Stimulated activated naive CD8-positive, alpha-beta T cell treated with anti-CD3 and anti-CD28 coated beads, Interleukin-15, Interleukin-2, amounts not matched to agents 100 ng/mL and 50 ng/mL, for 24 hours (primary cell): ENCODE data around the gene METTL1.

Experiments used
- H3K27ac Mint-ChIP-seq: one replicate; pipeline ENCODE4 v1.8.0; 2021; ENCODE audit warnings: mild to moderate bottlenecking, mixed read lengths
- H3K27me3 Mint-ChIP-seq: one replicate; pipeline ENCODE4 v1.8.0; 2021; ENCODE audit warnings: mixed read lengths
- H3K36me3 Mint-ChIP-seq: one replicate; pipeline ENCODE4 v1.8.0; 2021; ENCODE audit warnings: low read depth, mixed read lengths
- H3K4me1 Mint-ChIP-seq: one replicate; pipeline ENCODE4 v1.8.0; 2021; ENCODE audit warnings: low read depth, mixed read lengths
- H3K4me3 Mint-ChIP-seq: one replicate; pipeline ENCODE4 v1.8.0; 2021; ENCODE audit warnings: mild to moderate bottlenecking, mixed read lengths
- H3K9me3 Mint-ChIP-seq: one replicate; pipeline ENCODE4 v1.8.0; 2021; ENCODE audit warnings: mixed read lengths

Gene METTL1

GRCh38 chr12:57808351-57808750 lies 36.4 kb upstream of the METTL1 start:
- H3K4me1 Mint-ChIP-seq = no peaks in the 10 kb centered on the region
- H3K27ac Mint-ChIP-seq = no peak overlapping the region
- H3K36me3 Mint-ChIP-seq = peaks cover 12% of the 10 kb centered on the region
- H3K27me3 Mint-ChIP-seq = no peaks in the 10 kb centered on the region
- H3K4me3 Mint-ChIP-seq = no peak overlapping the region
- H3K9me3 Mint-ChIP-seq = no peaks in the 10 kb centered on the region

- H3K4me3 Mint-ChIP-seq = no peak overlapping the region
- H3K27ac Mint-ChIP-seq = no peak overlapping the region
- no peaks in the 10 kb centered on the region for H3K9me3 Mint-ChIP-seq
- no peaks in the 10 kb centered on the region for H3K27me3 Mint-ChIP-seq
- no peaks in the 10 kb centered on the region for H3K4me1 Mint-ChIP-seq
- H3K36me3 Mint-ChIP-seq = peaks cover 12% of the 10 kb centered on the region
These were observed 35.4 kb upstream of the METTL1 start for GRCh38 chr12:57807285-57807684.

- no peak overlapping the region for H3K4me3 Mint-ChIP-seq
- no peak overlapping the region for H3K27ac Mint-ChIP-seq
These were observed 34.8 kb upstream of the METTL1 start for GRCh38 chr12:57806677-57807076.

GRCh38 chr12:57803319-57803893 lies 31.5 kb upstream of the METTL1 start:
- Mint-ChIP-seq H3K27me3 (no peaks in the 10 kb centered on the region), H3K27ac (no peak overlapping the region), H3K4me3 (no peak overlapping the region), H3K9me3 (no peaks in the 10 kb centered on the region), H3K4me1 (no peaks in the 10 kb centered on the region), H3K36me3 (peaks cover 20% of the 10 kb centered on the region)

More at GRCh38 chr12:57806677-57807076, 34.8 kb upstream of the METTL1 start:
- H3K27me3 Mint-ChIP-seq = no peaks in the 10 kb centered on the region
- H3K9me3 Mint-ChIP-seq = no peaks in the 10 kb centered on the region
- H3K36me3 Mint-ChIP-seq = peaks cover 12% of the 10 kb centered on the region
- H3K4me1 Mint-ChIP-seq = no peaks in the 10 kb centered on the region

- Mint-ChIP-seq H3K36me3 (peaks cover 23% of the 10 kb centered on the region), H3K4me1 (no peaks in the 10 kb centered on the region), H3K9me3 (no peaks in the 10 kb centered on the region), H3K27me3 (no peaks in the 10 kb centered on the region), H3K4me3 (no peak overlapping the region), H3K27ac (no peak overlapping the region)
These were observed 30.7 kb upstream of the METTL1 start for GRCh38 chr12:57802607-57803006.

GRCh38 chr12:57800965-57801364 lies 29.1 kb upstream of the METTL1 start:
- no peak overlapping the region for H3K4me3 Mint-ChIP-seq
- no peaks in the 10 kb centered on the region for H3K4me1 Mint-ChIP-seq
- H3K27ac Mint-ChIP-seq = peak overlapping the region; percentile 16
- no peaks in the 10 kb centered on the region for H3K9me3 Mint-ChIP-seq
- no peaks in the 10 kb centered on the region for H3K27me3 Mint-ChIP-seq
- peaks cover 36% of the 10 kb centered on the region for H3K36me3 Mint-ChIP-seq

- Mint-ChIP-seq H3K4me1 (peaks cover 13% of the 10 kb centered on the region), H3K9me3 (no peaks in the 10 kb centered on the region), H3K4me3 (no peak overlapping the region), H3K36me3 (peaks cover 54% of the 10 kb centered on the region), H3K27ac (no peak overlapping the region), H3K27me3 (no peaks in the 10 kb centered on the region)
These were observed 26.0 kb upstream of the METTL1 start for GRCh38 chr12:57797933-57798332.

GRCh38 chr12:57796996-57797395 lies 25.1 kb upstream of the METTL1 start:
- Mint-ChIP-seq H3K9me3 (no peaks in the 10 kb centered on the region), H3K27me3 (no peaks in the 10 kb centered on the region), H3K36me3 (peaks cover 61% of the 10 kb centered on the region)

GRCh38 chr12:57795354-57795753 lies 23.4 kb upstream of the METTL1 start:
- Mint-ChIP-seq H3K27me3 (no peaks in the 10 kb centered on the region), H3K9me3 (no peaks in the 10 kb centered on the region), H3K4me3 (no peak overlapping the region), H3K27ac (no peak overlapping the region), H3K4me1 (peaks cover 20% of the 10 kb centered on the region), H3K36me3 (peaks cover 66% of the 10 kb centered on the region)

More at GRCh38 chr12:57796996-57797395, 25.1 kb upstream of the METTL1 start:
- Mint-ChIP-seq H3K4me3 (no peak overlapping the region), H3K27ac (no peak overlapping the region), H3K4me1 (peaks cover 15% of the 10 kb centered on the region)

GRCh38 chr12:57793920-57794319 lies 22.0 kb upstream of the METTL1 start:
- peaks cover 72% of the 10 kb centered on the region for H3K36me3 Mint-ChIP-seq
- H3K4me3 Mint-ChIP-seq = no peak overlapping the region
- H3K27ac Mint-ChIP-seq = peak overlapping the region; percentile 8
- peaks cover 20% of the 10 kb centered on the region for H3K4me1 Mint-ChIP-seq
- no peaks in the 10 kb centered on the region for H3K27me3 Mint-ChIP-seq
- H3K9me3 Mint-ChIP-seq = no peaks in the 10 kb centered on the region

- no peaks in the 10 kb centered on the region for H3K9me3 Mint-ChIP-seq
- peaks cover 33% of the 10 kb centered on the region for H3K4me1 Mint-ChIP-seq
- peaks cover 44% of the 10 kb centered on the region for H3K36me3 Mint-ChIP-seq
- H3K27me3 Mint-ChIP-seq = no peaks in the 10 kb centered on the region
- no peak overlapping the region for H3K27ac Mint-ChIP-seq
- peak overlapping the region; percentile 73 for H3K4me3 Mint-ChIP-seq
These were observed 12.0 kb upstream of the METTL1 start for GRCh38 chr12:57783861-57784260.

GRCh38 chr12:57783466-57783801 lies 11.5 kb upstream of the METTL1 start:
- Mint-ChIP-seq H3K27ac (peak overlapping the region; percentile 99), H3K36me3 (peaks cover 40% of the 10 kb centered on the region), H3K27me3 (no peaks in the 10 kb centered on the region), H3K4me1 (peaks cover 33% of the 10 kb centered on the region), H3K4me3 (peak overlapping the region; percentile 98), H3K9me3 (no peaks in the 10 kb centered on the region)

GRCh38 chr12:57782608-57783465 lies 10.9 kb upstream of the METTL1 start, which contains the start of gene TSFM:
TSFM (plus strand) TSS chr12:57782787; CDS start chr12:57782802, 15 bp downstream.
- Mint-ChIP-seq H3K27me3 (no peaks in the 10 kb centered on the region), H3K4me3 (peak within 1 kb of the TSS; percentile 98), H3K36me3 (peaks cover 36% of the 10 kb centered on the region), H3K27ac (peak within 1 kb of the TSS; percentile 99), H3K9me3 (no peaks in the 10 kb centered on the region), H3K4me1 (peaks cover 33% of the 10 kb centered on the region)

- no peaks in the 10 kb centered on the region for H3K9me3 Mint-ChIP-seq
- peaks cover 33% of the 10 kb centered on the region for H3K4me1 Mint-ChIP-seq
- peak overlapping the region; percentile 98 for H3K4me3 Mint-ChIP-seq
- peaks cover 30% of the 10 kb centered on the region for H3K36me3 Mint-ChIP-seq
- peak overlapping the region; percentile 99 for H3K27ac Mint-ChIP-seq
- H3K27me3 Mint-ChIP-seq = no peaks in the 10 kb centered on the region
These were observed 10.3 kb upstream of the METTL1 start for GRCh38 chr12:57782243-57782607.

GRCh38 chr12:57781801-57782200 lies 9.9 kb upstream of the METTL1 start:
- no peaks in the 10 kb centered on the region for H3K27me3 Mint-ChIP-seq
- peaks cover 26% of the 10 kb centered on the region for H3K36me3 Mint-ChIP-seq
- H3K9me3 Mint-ChIP-seq = no peaks in the 10 kb centered on the region
- peak overlapping the region; percentile 99 for H3K27ac Mint-ChIP-seq
- H3K4me1 Mint-ChIP-seq = peaks cover 33% of the 10 kb centered on the region
- no peak overlapping the region for H3K4me3 Mint-ChIP-seq
